GM19043 (cell line): Measurements from ENCODE around the gene MAEL.

Experiments used
- ATAC-seq: cut with Tn5 transposase; IDR thresholded peaks from one replicate; pipeline ENCODE4 v1.9.1; 2021; ENCODE audit warnings: low read depth; ENCODE audit not compliant: unreplicated experiment

Gene MAEL

GRCh38 chr1:167054946-167055630 is 66.0 kb downstream of the MAEL start:
- ATAC-seq: no peak

- ATAC-seq: no peak
Measured at GRCh38 chr1:167056529-167057231, 67.6 kb downstream of the MAEL start.

GRCh38 chr1:167057241-167057688 is 68.2 kb downstream of the MAEL start:
- peak; percentile 65 for ATAC-seq

- ATAC-seq: no peak
Measured at GRCh38 chr1:167059045-167059808, 70.1 kb downstream of the MAEL start.

GRCh38 chr1:167059809-167060107 is 70.7 kb downstream of the MAEL start:
- ATAC-seq: no peak

GRCh38 chr1:167060141-167061072 is 71.3 kb downstream of the MAEL start:
- ATAC-seq: no peak

GRCh38 chr1:167061073-167061464 is 72.0 kb downstream of the MAEL start:
- ATAC-seq: no peak

- ATAC-seq: no peak
Measured at GRCh38 chr1:167064621-167065020, 75.5 kb downstream of the MAEL start.

- ATAC-seq: no peak
Measured at GRCh38 chr1:167065471-167065870, 76.4 kb downstream of the MAEL start.

- peak; percentile 79 for ATAC-seq
Measured at GRCh38 chr1:167066333-167067122, 77.4 kb downstream of the MAEL start.

- no peak for ATAC-seq
Measured at GRCh38 chr1:167067904-167068303, 78.8 kb downstream of the MAEL start.

GRCh38 chr1:167068761-167069160 is 79.7 kb downstream of the MAEL start:
- ATAC-seq: no peak

- ATAC-seq: no peak
Measured at GRCh38 chr1:167071286-167071685, 82.2 kb downstream of the MAEL start.
